ENCODE results near the gene FOXD4L1.
"Not testable (repeated sequence)": the region's sequence is repeated elsewhere in the genome, so short reads cannot be mapped to it uniquely, and the experiment has no call there.

Gene FOXD4L1

DNA sequence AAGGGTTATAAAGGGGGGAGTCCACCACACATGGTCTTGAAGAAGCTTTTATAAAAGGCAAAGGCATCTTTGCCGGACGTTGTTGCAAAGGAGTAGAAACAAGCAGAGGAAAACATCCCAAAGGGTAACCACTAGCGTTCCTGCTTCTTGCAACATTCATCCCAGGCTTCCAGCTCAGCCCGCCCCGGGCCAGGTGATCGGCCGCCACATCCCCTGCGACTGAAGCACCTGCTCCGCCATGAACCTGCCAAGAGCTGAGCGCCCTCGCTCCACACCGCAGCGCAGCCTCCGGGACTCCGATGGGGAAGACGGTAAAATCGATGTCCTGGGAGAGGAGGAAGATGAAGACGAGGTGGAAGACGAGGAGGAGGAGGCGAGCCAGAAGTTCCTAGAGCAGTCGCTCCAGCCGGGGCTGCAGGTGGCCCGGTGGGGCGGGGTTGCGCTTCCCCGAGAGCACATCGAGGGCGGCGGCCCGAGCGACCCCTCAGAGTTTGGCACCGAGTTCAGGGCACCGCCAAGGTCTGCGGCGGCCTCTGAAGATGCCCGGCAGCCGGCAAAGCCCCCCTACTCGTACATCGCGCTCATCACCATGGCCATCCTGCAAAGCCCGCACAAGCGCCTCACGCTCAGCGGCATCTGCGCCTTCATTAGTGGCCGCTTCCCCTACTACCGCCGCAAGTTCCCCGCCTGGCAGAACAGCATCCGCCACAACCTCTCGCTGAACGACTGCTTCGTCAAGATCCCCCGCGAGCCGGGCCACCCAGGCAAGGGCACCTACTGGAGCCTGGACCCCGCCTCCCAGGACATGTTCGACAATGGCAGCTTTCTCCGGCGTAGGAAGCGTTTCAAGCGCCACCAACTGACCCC, 787 bp downstream of the FOXD4L1 start:
- H3K4ac ChIP-seq (ENCODE audit: low read depth in 1 of 2, low read length in 2 of 2); H4K8ac ChIP-seq (ENCODE audit: low read length); H2AK5ac ChIP-seq (ENCODE audit: low read length, severe bottlenecking); H2BK12ac ChIP-seq (ENCODE audit: low read length in 2 of 2); H2BK5ac ChIP-seq (ENCODE audit: low read depth, low read length, poor library complexity, severe bottlenecking); H3K14ac ChIP-seq (ENCODE audit: low read length in 2 of 2); H3K9ac ChIP-seq (ENCODE audit: low read length); H3K23ac ChIP-seq (ENCODE audit: low read length in 2 of 2); H3K9me3 ChIP-seq (ENCODE audit: control insufficient read depth, low read length); H3K79me1 ChIP-seq (replicated peaks; ENCODE audit: low read length, poor library complexity, severe bottlenecking); H3K27ac ChIP-seq (ENCODE audit: low read length, poor library complexity, severe bottlenecking); H2AFZ ChIP-seq (ENCODE audit: low read depth, low read length); H4K91ac ChIP-seq (ENCODE audit: low read length); H3K18ac ChIP-seq (ENCODE audit: low read depth in 1 of 2, low read length in 2 of 2); H2BK15ac ChIP-seq (ENCODE audit: low read depth, poor library complexity, severe bottlenecking); H3K4me3 ChIP-seq (ENCODE audit: insufficient read depth in 1 of 2, low read depth in 1 of 2, low read length in 2 of 2); H3K4me1 ChIP-seq (ENCODE audit: control insufficient read depth, insufficient read depth, low read depth, low read length); H3K36me3 ChIP-seq (ENCODE audit: control insufficient read depth in 1 of 2, insufficient read depth in 2 of 2, low read depth in 1 of 2, low read length in 2 of 2); H3K4me2 ChIP-seq (ENCODE audit: low read length, poor library complexity, severe bottlenecking); DNase-seq; H2BK120ac ChIP-seq (ENCODE audit: low read depth, low read length): not testable (repeated sequence)
- H3K27me3 ChIP-seq (ENCODE audit: control insufficient read depth in 1 of 2, insufficient read depth in 1 of 2, low read length in 2 of 2): peaks cover 6 to 24% of the 10 kb centered on the region in 2 experiments
- WGBS: 1% methylated on average over 8 of the region's 62 CpGs

DNA sequence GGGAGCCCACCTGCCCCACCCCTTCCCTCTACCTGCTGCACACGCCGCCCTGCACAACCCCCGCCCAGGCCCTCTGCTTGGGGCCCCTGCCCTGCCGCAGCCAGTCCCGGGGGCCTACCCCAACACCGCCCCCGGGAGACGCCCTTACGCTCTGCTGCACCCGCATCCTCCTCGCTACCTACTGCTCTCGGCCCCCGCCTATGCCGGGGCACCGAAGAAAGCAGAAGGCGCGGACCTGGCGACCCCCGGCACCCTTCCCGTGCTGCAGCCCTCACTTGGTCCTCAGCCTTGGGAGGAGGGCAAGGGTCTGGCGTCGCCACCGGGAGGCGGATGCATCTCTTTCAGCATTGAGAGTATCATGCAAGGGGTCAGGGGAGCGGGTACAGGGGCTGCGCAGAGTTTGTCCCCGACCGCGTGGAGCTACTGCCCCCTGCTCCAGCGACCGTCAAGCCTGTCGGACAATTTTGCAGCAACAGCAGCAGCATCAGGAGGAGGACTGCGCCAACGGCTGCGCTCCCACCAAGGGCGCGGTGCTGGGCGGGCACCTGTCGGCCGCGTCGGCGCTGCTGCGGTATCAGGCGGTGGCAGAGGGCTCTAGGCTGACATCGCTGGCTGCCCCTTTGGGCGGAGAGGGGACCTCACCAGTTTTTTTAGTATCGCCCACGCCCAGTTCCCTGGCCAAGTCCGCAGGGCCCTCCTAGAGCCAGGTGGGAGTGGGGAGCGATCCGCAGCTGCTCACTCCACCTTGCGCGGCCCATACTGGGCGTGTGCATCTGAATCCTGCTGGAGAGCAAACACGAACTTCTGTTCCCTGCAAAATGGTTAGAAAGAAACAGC, 1.6 kb downstream of the FOXD4L1 start:
- not testable (repeated sequence) for H4K91ac ChIP-seq (ENCODE audit: low read length); H3K79me1 ChIP-seq (replicated peaks; ENCODE audit: low read length, poor library complexity, severe bottlenecking); H4K8ac ChIP-seq (ENCODE audit: low read length); H3K9ac ChIP-seq (ENCODE audit: low read length); H3K4me3 ChIP-seq (ENCODE audit: insufficient read depth in 1 of 2, low read depth in 1 of 2, low read length in 2 of 2); H2AK5ac ChIP-seq (ENCODE audit: low read length, severe bottlenecking); H3K27ac ChIP-seq (ENCODE audit: low read length, poor library complexity, severe bottlenecking); H2BK15ac ChIP-seq (ENCODE audit: low read depth, poor library complexity, severe bottlenecking); H2BK12ac ChIP-seq (ENCODE audit: low read length in 2 of 2); H3K4ac ChIP-seq (ENCODE audit: low read depth in 1 of 2, low read length in 2 of 2); DNase-seq; H2AFZ ChIP-seq (ENCODE audit: low read depth, low read length); H3K4me2 ChIP-seq (ENCODE audit: low read length, poor library complexity, severe bottlenecking); H3K23ac ChIP-seq (ENCODE audit: low read length in 2 of 2); H3K14ac ChIP-seq (ENCODE audit: low read length in 2 of 2); H2BK120ac ChIP-seq (ENCODE audit: low read depth, low read length); H3K9me3 ChIP-seq (ENCODE audit: control insufficient read depth, low read length); H3K18ac ChIP-seq (ENCODE audit: low read depth in 1 of 2, low read length in 2 of 2); H3K4me1 ChIP-seq (ENCODE audit: control insufficient read depth, insufficient read depth, low read depth, low read length); H3K36me3 ChIP-seq (ENCODE audit: control insufficient read depth in 1 of 2, insufficient read depth in 2 of 2, low read depth in 1 of 2, low read length in 2 of 2); H2BK5ac ChIP-seq (ENCODE audit: low read depth, low read length, poor library complexity, severe bottlenecking)
- peaks cover 6 to 25% of the 10 kb centered on the region in 2 experiments for H3K27me3 ChIP-seq (ENCODE audit: control insufficient read depth in 1 of 2, insufficient read depth in 1 of 2, low read length in 2 of 2)
- 0% methylated on average over 7 of the region's 56 CpGs for WGBS

DNA sequence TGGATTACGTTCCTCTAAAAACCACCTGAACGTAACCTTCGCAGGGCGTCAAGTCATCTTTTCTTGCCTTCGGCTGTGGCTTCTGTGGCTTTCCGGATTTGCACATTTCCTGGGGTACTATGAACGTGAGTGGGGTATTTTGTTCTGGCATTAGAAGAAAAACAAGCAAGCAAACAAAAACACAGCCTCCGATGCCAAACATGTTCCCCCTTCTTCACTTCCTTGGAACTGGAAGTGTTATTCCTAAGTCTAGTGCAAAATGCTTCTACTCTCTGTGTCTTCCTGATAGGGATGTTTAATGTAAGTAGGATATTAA, 2.2 kb downstream of the FOXD4L1 start:
- not testable (repeated sequence) for H3K23ac ChIP-seq (ENCODE audit: low read length in 2 of 2); H3K18ac ChIP-seq (ENCODE audit: low read depth in 1 of 2, low read length in 2 of 2)
- no CpG with 5 or more reads among the region's 8 CpGs for WGBS

More for the DNA sequence above, 2.2 kb downstream of the FOXD4L1 start:
- H3K27ac ChIP-seq (ENCODE audit: low read length, poor library complexity, severe bottlenecking); H4K91ac ChIP-seq (ENCODE audit: low read length); H4K8ac ChIP-seq (ENCODE audit: low read length); H2AFZ ChIP-seq (ENCODE audit: low read depth, low read length); H3K4me3 ChIP-seq (ENCODE audit: insufficient read depth in 1 of 2, low read depth in 1 of 2, low read length in 2 of 2); H2AK5ac ChIP-seq (ENCODE audit: low read length, severe bottlenecking); H2BK12ac ChIP-seq (ENCODE audit: low read length in 2 of 2); H3K4me2 ChIP-seq (ENCODE audit: low read length, poor library complexity, severe bottlenecking); H3K4ac ChIP-seq (ENCODE audit: low read depth in 1 of 2, low read length in 2 of 2); H3K9me3 ChIP-seq (ENCODE audit: control insufficient read depth, low read length); H2BK5ac ChIP-seq (ENCODE audit: low read depth, low read length, poor library complexity, severe bottlenecking); H3K9ac ChIP-seq (ENCODE audit: low read length); H3K14ac ChIP-seq (ENCODE audit: low read length in 2 of 2); H3K4me1 ChIP-seq (ENCODE audit: control insufficient read depth, insufficient read depth, low read depth, low read length); H3K36me3 ChIP-seq (ENCODE audit: control insufficient read depth in 1 of 2, insufficient read depth in 2 of 2, low read depth in 1 of 2, low read length in 2 of 2); DNase-seq; H2BK120ac ChIP-seq (ENCODE audit: low read depth, low read length); H2BK15ac ChIP-seq (ENCODE audit: low read depth, poor library complexity, severe bottlenecking); H3K79me1 ChIP-seq (replicated peaks; ENCODE audit: low read length, poor library complexity, severe bottlenecking): not testable (repeated sequence)
- H3K27me3 ChIP-seq (ENCODE audit: control insufficient read depth in 1 of 2, insufficient read depth in 1 of 2, low read length in 2 of 2): peaks cover 6 to 25% of the 10 kb centered on the region in 2 experiments
